ENCODE measurements around the gene CNOT2. TPM values are rescaled to one million over a fixed set of nuclear protein-coding genes. Genes with fewer than 3 reads are reported as not detected.

Gene CNOT2
- total RNA-seq, 2 donors from 2014 or later: 96.2 to 96.5 TPM

DNA sequence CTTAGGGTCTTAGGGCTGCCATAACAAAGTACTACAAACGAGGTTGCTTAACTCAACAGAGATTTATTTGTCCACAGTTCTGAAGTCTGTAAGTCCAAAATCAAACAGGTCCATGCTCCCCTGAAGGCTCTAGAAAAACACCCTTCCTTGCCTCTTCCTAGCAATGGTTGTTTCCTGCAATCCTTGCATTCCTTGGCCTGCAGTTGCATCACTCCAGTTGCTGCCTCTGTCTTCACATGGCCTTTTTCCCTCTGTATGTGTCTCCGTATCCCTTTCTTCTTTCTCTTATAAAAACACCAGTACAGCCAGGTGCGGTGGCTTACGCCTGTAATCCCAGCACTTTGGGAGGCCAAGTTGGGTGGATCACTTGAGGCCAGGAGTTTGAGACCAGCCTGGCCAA lies 140.3 kb downstream of the CNOT2 start:
- Histone ChIP-seq H3K4me3 (ENCODE audit: low read length) (no peak overlapping the region), H3K9ac (ENCODE audit: extremely low read depth, low read length, poor library complexity, severe bottlenecking) (no peak overlapping the region), H3K4me1 (ENCODE audit: control insufficient read depth, insufficient read depth, low read length) (no peaks in the 10 kb centered on the region), H3K36me3 (ENCODE audit: control insufficient read depth, insufficient read depth, low read length) (no peaks in the 10 kb centered on the region), H3K27ac (ENCODE audit: low read depth, low read length) (no peak overlapping the region), H3K27me3 (ENCODE audit: control insufficient read depth, insufficient read depth, low read length, poor library complexity, severe bottlenecking) (no peaks in the 10 kb centered on the region), H3K9me3 (ENCODE audit: control insufficient read depth, low read length) (peaks cover 28% of the 10 kb centered on the region)
- Mint-ChIP-seq H3K9me3 (peaks cover 12% of the 10 kb centered on the region), H3K4me1 (no peaks in the 10 kb centered on the region), H3K36me3 (ENCODE audit: low read depth) (peaks cover 37% of the 10 kb centered on the region), H3K27me3 (ENCODE audit: insufficient read depth) (no peaks in the 10 kb centered on the region), H3K4me3 (no peak overlapping the region), H3K27ac (peak overlapping the region; percentile 61)
- TF ChIP-seq, protein P1, sequence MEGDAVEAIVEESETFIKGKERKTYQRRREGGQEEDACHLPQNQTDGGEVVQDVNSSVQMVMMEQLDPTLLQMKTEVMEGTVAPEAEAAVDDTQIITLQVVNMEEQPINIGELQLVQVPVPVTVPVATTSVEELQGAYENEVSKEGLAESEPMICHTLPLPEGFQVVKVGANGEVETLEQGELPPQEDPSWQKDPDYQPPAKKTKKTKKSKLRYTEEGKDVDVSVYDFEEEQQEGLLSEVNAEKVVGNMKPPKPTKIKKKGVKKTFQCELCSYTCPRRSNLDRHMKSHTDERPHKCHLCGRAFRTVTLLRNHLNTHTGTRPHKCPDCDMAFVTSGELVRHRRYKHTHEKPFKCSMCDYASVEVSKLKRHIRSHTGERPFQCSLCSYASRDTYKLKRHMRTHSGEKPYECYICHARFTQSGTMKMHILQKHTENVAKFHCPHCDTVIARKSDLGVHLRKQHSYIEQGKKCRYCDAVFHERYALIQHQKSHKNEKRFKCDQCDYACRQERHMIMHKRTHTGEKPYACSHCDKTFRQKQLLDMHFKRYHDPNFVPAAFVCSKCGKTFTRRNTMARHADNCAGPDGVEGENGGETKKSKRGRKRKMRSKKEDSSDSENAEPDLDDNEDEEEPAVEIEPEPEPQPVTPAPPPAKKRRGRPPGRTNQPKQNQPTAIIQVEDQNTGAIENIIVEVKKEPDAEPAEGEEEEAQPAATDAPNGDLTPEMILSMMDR (conservative IDR thresholded peaks at IDR 0.05): no peak
- DNase-seq: no peak
- WGBS, 2 experiments (ENCODE audit: insufficient coverage in 1 of 2, insufficient read length in 1 of 2): 90% methylated on average over 4 of the region's 4 CpGs; no CpG with 5 or more reads in 1 of the 2 experiments

DNA sequence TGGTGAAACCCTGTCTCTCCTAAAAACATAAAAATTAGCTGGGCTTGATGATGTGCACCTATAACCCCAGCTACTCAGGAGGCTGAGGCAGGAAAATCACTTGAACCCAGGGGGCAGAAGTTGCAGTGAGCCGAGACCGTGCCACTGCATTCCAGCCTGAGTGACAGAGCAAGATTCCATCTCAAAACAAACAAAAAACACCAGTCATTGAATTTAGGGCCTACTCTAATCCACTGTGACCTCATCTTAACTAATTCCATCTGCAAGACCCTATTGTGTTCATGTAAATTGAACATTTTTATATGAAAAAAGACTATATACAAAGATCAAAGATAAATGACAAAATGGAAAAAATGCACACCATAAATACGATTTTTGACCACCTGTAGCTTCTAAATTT lies 140.7 kb downstream of the CNOT2 start:
- Mint-ChIP-seq H3K36me3 (ENCODE audit: low read depth) (peaks cover 35% of the 10 kb centered on the region), H3K9me3 (peaks cover 8% of the 10 kb centered on the region), H3K27me3 (ENCODE audit: insufficient read depth) (no peaks in the 10 kb centered on the region), H3K27ac (peak overlapping the region; percentile 61), H3K4me1 (no peaks in the 10 kb centered on the region), H3K4me3 (no peak overlapping the region)
- H3K27me3 ChIP-seq (ENCODE audit: control insufficient read depth, insufficient read depth, low read length, poor library complexity, severe bottlenecking): no peaks in the 10 kb centered on the region
- no peaks in the 10 kb centered on the region for H3K4me1 ChIP-seq (ENCODE audit: control insufficient read depth, insufficient read depth, low read length)
- DNase-seq: no peak
- H3K9me3 ChIP-seq (ENCODE audit: control insufficient read depth, low read length): peaks cover 24% of the 10 kb centered on the region
- TF ChIP-seq, protein P1 (conservative IDR thresholded peaks at IDR 0.05): no peak
- no peaks in the 10 kb centered on the region for H3K36me3 ChIP-seq (ENCODE audit: control insufficient read depth, insufficient read depth, low read length)
- H3K4me3 ChIP-seq (ENCODE audit: low read length): no peak overlapping the region
- H3K27ac ChIP-seq (ENCODE audit: low read depth, low read length): no peak overlapping the region
- WGBS, 2 experiments (ENCODE audit: insufficient coverage in 1 of 2, insufficient read length in 1 of 2): 86% methylated on average over 3 of the region's 3 CpGs; no CpG with 5 or more reads in 1 of the 2 experiments
- H3K9ac ChIP-seq (ENCODE audit: extremely low read depth, low read length, poor library complexity, severe bottlenecking): no peak overlapping the region

DNA sequence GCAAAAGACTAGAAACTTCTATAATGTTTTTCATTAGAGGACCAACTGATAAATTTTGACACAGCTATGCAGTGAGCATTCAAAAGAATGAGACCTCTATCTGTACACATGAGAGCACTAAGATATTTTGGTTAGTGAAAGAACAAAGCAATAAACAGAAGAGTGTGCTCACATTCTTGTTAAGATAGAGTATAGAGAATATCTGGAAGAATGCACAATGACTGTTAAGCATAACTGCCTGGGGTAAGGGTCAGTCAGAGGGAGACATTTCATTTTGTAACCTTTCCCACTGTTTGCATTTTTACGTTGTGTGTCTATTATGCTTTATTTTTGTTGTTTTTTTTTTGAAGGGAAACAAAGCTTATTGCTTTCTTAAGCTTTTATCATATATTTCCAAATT lies 143.5 kb downstream of the CNOT2 start:
- no peak overlapping the region for H3K27ac Mint-ChIP-seq
- no peaks in the 10 kb centered on the region for H3K4me1 ChIP-seq (ENCODE audit: control insufficient read depth, insufficient read depth, low read length)
- H3K27me3 ChIP-seq (ENCODE audit: control insufficient read depth, insufficient read depth, low read length, poor library complexity, severe bottlenecking): no peaks in the 10 kb centered on the region
- DNase-seq: no peak
- H3K36me3 Mint-ChIP-seq (ENCODE audit: low read depth): peaks cover 24% of the 10 kb centered on the region
- H3K9ac ChIP-seq (ENCODE audit: extremely low read depth, low read length, poor library complexity, severe bottlenecking): no peak overlapping the region
- WGBS, 2 experiments (ENCODE audit: insufficient coverage in 1 of 2, insufficient read length in 1 of 2): 80% methylated on average over 1 of the region's 1 CpG; no CpG with 5 or more reads in 1 of the 2 experiments
- no peaks in the 10 kb centered on the region for H3K4me1 Mint-ChIP-seq
- H3K36me3 ChIP-seq (ENCODE audit: control insufficient read depth, insufficient read depth, low read length): no peaks in the 10 kb centered on the region
- H3K9me3 ChIP-seq (ENCODE audit: control insufficient read depth, low read length): peaks cover 9% of the 10 kb centered on the region
- H3K4me3 Mint-ChIP-seq: no peak overlapping the region
- no peak overlapping the region for H3K4me3 ChIP-seq (ENCODE audit: low read length)
- no peaks in the 10 kb centered on the region for H3K27me3 Mint-ChIP-seq (ENCODE audit: insufficient read depth)
- no peak overlapping the region for H3K27ac ChIP-seq (ENCODE audit: low read depth, low read length)
- TF ChIP-seq, protein P1 (conservative IDR thresholded peaks at IDR 0.05): no peak
- H3K9me3 Mint-ChIP-seq: peaks cover 7% of the 10 kb centered on the region

All from endodermal cell (in vitro differentiated cells).